ENCODE results near the gene POLR3A.
"Not testable (repeated sequence)": the region's sequence is repeated elsewhere in the genome, so short reads cannot be mapped to it uniquely, and the experiment has no call there.

Gene POLR3A

DNA sequence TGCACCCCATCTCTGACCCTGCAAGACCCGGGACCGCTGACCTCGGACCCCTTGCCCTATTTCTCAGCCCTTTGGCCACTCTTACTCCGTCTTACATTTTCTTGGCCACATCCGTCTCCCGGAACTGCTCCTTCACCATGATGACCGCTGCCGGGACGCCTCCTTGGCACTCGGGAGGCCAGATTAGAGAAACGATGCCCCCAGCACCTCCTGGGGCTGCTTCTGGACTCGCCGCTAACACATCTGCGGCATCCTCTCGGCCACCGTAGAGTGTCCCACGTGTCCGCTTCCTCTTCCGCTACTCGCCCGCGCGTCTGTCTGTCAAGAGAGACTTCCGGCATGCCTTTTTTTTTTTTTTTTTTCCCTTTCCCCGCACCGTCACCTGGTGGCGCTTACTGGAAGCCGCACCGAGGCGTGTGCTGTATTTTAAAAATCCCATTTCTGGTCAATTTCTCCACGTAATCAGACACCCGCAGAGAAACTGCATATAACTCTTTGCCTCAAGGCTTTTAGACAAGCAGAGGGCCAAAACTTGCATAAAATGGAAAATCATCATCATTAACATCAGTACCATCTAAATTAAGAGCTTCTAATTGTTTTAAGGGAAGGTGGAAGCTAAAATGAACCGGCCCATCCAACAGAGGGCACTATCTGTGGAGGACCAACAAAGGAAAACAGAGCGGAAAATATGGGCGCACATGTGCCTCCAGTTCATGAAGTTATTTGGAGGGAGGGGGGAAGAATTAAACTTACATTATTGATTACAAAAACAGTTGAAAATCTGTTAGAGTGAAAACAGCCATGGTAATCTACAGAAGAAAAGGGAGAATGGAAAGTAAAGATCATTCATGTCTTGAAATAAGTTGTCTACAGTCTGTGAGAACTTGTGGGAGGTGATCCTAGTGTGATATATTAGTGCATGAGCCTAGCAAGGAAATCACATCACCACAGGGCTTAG is at the start of gene POLR3A:
POLR3A (minus strand) TSS at position 247 of the 958 bp plus-strand sequence; CDS start at position 139, 108 bp downstream.
- peak; percentile 87 to 89 for DNase-seq (ENCODE audit: low read depth in 2 of 2)

DNA sequence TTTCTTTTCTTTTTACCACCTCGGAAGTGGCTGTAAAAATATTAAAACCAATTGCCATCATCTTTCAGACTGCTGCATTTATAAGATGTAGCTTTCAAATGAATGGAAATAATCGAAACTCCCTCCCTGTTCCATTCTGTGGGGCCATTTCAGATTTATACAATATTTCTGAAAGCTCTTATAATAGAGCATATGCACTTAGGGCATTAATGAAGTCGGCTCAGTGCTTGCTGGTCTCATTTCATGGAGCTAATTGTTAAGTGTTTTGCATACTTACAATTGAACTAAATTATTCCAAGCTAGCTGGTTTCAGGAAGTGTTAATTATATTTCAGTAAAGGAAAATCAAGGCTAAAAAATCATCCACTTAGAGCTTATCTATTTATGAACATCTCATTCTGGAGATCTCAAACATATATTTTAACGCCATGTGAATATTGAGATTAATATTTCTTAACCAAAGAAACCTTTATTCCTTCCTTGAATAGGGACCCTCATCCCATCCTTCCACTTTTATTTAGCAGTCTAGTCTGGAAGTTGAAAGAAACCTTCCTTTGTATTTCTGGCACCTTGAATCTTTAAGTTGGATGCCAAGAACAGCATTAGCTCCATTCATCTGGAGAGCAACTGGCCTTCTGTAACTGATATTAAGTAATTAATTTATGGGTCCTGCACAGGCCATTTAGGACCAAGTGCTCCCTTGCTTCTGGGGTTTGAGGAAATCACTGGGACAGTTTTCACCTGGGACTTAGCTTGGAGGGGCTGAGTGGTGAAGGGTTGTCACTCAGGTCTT is 49.4 kb upstream of the POLR3A start:
- DNase-seq (ENCODE audit: low read depth in 2 of 2), result no peak

DNA sequence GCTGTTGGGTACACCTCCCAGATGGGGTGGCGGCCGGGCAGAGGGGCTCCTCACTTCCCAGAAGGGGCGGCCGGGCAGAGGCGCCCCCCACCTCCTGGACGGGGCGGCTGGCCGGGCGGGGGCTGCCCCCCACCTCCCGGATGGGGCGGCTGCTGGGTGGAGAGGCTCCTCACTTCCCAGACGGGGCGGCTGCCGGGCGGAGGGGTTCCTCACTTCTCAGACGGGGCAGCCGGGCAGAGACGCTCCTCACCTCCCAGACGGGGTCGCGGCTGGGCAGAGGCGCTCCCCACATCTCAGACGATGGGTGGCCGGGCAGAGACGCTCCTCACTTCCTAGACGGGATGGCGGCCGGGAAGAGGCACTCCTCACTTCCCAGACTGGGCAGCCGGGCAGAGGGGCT is 46.5 kb upstream of the POLR3A start:
- not testable (repeated sequence) for DNase-seq (ENCODE audit: low read depth in 2 of 2)

DNA sequence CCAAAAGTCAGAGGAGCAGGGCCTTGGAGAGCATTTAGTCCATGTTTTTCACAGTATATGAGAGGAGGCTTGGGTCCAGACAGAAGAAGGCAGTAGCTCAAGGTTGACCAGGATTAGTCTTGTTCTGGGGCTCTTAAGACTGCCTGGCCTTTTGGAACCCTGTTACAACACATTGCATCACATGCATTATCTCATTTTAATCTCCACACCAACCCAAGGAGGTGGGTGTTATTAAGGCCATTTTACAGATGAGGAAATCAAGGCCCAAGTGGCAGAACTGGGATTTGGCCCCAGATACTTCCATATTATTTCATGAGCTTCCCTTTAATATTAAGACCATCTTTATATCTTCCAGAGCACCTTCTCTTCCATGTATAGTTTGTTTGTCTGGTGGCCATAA is 43.2 kb upstream of the POLR3A start:
- no peak for DNase-seq (ENCODE audit: low read depth in 2 of 2)

DNA sequence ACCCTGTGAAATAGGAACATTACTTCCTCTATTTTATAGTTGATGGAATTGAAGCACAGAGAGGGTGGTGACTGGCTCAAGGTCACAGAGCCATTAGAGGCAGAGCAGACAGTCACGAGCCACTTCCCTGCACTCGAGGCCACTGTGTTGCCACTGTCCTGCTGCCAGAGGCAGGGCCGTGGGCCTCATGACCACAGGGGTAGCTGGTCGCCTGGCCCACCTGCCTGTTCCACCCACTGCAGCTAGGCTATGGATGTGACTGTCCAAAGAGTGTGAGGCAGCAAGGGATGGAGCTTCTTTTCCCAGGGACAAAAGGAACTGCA is 42.5 kb upstream of the POLR3A start:
- no peak for DNase-seq (ENCODE audit: low read depth in 2 of 2)

DNA sequence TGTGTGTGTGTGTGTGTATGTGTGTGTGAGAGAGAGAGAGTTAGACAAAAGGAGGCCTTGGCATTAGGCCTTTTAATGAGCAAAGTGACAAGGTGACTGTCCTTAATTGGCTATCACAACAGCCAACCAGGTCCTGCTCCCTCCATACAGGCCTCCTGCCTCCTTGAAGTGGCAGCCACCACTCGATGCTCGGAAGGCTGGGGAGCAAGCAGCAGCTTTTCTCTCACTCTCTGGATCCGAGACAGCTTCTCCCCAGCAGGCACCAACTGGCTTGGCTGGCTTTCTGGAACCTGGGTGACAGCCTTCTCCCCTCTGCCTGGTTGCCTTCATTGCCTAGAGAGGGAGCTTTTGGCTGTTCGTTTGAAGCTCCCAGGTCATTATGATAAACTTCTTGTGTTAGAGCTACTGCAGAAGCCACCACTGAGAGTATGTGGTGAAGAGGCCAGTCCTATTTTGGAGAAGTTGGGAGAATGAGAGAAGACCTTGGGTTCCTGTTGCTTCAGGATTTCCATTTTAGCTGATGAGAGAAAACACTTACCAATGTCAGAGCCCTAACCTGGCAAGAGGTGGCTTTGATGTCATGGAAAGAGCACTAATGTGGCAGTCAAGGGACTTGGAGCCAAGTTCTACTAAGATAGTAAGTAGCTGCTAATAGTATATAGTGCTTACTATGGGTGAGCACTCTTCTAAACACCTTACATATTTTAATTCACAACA is 42.0 kb upstream of the POLR3A start:
- no peak for DNase-seq (ENCODE audit: low read depth in 2 of 2)

DNA sequence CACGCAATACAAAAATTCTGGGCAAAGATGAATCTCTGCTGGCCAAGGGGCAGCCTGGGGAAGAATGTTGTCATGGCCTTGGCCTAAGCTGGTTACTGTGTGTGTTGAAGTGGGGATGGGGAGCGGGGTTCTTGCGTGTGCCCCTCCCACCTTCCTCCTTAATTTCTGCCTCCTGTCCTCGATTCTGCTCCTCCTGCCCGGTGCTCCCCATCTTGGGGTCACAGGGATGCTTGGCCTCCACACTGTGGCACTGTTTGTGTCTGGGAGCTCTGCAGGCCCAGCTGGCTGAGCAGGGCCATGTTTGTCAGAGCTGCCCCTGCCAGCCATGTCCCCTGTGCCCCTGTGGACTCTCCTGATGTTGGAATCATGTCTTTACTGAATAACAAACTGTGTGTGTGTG is 41.4 kb upstream of the POLR3A start:
- no peak for DNase-seq (ENCODE audit: low read depth in 2 of 2)

DNA sequence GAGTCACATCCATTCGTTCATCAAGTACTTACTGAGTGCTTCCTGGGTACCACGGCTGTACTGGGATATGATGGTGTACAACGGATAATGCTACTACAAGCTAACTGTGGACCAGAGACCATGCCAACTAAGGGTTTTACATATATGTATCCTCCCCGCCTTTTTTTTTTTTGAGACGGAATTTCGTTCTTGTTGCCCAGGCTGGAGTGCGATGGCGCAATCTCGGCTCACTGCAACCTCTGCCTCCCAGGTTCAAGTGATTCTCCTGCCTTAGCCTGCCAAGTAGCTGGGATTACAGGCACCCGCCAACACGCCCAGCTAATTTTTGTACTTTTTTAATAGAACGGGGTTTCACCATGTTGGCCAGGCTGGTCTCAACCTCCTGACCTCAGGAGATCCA is 40.7 kb upstream of the POLR3A start:
- not testable (repeated sequence) for DNase-seq (ENCODE audit: low read depth in 2 of 2)

DNA sequence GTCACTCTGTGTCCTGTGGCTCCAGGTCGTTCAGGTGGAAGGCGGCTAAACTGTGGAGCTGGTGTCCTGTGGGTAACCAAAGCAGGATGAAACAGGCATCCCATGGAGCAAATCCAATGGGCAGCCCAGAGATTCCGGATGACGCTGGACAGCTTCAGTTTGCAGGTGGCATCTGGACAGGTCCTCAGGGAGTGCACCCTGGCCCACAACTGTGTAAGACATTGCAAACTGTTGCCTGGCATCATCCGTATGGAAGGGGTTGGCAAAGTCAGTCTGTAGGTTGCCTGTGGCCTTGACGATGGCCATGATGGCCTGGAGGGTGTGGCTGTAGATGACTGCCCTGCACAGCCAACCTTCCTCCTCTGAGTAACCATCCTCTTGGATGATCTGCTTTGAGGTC is 39.8 kb upstream of the POLR3A start:
- DNase-seq (ENCODE audit: low read depth in 2 of 2), result no peak

DNA sequence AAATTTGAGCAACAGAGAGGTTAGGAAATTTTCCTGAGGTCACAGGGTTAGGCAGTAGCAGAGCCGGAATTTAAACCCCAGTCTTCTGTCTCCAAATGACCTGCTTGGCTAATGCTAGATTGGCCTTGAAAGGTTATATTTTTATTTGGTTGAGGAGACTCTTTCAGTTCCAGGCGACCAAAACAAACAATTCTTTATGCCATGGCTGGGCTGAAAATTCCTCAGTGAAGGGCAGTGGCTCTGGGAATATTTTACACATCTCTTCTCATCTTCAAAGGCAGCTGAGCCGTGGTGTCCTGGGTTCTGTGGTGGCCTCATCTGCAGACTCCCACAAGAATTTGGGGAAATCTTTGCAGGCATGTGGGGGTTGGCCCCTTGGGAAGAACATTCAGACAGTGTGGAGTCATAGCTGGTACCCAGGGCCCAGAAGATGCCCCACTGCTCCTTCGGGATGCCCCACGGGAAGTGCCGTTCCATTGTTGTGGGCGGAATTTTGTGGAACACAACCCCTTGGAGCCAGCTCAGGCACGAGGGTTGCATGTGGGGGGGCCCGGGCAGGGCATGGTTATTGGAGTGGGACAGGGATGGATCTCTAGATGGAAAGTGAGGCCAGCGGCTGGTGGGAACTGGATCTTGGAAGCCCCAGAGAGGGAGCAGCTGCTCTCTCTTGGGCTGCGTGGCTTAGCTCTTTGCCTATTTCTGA is 37.6 kb upstream of the POLR3A start:
- no peak for DNase-seq (ENCODE audit: low read depth in 2 of 2)

DNA sequence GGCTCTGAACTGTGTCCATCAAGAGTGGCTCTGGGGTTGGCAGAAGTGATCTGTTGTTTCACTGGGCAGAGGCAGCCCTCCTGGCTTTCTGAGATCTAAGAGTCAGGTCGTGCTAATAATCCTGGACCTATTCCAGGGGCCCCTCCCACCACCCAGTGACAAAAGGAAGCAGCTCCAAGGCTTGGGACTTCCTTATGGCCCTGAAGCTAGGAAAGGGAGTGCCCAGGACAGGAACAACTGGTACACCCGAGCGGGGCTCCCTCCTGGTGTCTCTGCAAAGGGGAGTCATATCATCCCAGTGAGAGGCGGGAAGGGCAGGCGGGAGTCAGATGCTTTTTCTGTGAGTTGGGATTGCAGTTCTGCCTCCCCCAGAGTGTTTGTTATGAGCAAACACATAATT is 36.7 kb upstream of the POLR3A start:
- DNase-seq (ENCODE audit: low read depth in 2 of 2), result no peak

DNA sequence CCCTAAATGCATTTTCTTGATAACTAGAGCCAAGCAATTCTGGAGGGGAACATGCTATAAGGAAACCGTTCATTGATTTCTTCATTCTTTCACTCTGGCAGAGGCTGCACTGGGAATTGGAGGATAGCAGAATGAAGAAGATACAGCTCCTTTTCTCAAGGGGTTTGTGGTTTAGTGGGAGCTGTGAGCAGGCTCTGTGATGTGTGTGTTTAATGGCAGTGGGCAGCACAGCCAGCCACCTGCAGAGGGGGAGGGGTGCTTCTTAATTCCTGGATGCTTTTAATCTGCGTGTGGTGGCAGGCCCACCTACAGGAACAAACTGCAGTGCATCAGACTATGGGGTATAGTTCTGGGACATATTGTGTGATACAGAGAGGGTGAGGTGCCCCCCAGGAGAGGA is 36.3 kb upstream of the POLR3A start:
- no peak for DNase-seq (ENCODE audit: low read depth in 2 of 2)

DNA sequence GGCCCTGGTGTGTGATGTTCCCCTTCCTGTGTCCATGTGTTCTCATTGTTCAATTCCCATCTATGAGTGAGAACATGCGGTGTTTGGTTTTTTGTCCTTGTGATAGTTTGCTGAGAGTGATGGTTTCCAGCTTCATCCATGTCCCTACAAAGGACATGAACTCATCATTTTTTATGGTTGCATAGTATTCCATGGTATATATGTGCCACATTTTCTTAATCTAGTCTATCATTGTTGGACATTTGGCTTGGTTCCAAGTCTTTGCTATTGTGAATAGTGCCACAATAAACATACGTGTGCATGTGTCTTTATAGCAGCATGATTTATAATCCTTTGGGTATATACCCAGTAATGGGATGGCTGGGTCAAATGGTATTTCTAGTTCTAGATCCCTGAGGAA is 35.6 kb upstream of the POLR3A start:
- not testable (repeated sequence) for DNase-seq (ENCODE audit: low read depth in 2 of 2)

DNA sequence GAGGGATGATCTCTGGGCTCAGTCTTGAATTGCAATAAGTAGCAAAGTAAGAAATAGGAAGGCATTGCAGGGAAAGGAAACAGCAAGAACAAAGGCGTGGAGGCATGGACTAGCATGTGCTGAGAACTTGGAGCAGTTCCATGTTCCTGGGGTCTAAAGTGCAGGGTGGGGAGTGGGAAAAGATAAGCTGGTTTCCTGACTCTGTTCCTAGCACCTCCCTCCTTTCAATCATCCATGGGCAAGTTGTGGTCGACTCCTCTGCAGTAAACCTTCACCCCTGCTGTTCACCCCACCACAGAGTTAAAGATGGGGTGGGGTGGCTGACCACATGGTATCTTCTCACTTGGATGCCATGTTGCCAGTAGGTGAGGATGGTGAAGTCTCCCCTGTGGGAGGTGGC is 33.9 kb upstream of the POLR3A start:
- DNase-seq (ENCODE audit: low read depth in 2 of 2), result no peak

DNA sequence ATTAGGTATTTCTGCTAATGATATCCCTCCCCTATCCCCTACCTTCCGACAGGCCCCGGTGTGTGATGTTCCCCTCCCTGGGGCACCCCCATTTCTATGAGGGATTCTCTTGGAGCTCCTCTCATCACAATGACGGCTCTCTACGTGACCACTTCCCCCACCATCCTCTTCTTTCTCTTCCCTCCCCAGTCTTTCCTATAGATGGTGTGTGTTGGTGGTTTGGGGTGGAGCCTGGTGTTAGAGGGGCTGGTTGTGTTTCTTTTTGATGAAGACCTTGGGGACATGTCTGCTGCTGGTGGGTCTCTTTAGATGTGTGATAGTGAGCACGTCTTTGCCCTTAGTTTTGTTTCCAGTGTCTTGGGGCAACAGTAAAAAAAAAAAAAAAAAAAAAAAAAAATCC is 33.0 kb upstream of the POLR3A start:
- no peak for DNase-seq (ENCODE audit: low read depth in 2 of 2)

DNA sequence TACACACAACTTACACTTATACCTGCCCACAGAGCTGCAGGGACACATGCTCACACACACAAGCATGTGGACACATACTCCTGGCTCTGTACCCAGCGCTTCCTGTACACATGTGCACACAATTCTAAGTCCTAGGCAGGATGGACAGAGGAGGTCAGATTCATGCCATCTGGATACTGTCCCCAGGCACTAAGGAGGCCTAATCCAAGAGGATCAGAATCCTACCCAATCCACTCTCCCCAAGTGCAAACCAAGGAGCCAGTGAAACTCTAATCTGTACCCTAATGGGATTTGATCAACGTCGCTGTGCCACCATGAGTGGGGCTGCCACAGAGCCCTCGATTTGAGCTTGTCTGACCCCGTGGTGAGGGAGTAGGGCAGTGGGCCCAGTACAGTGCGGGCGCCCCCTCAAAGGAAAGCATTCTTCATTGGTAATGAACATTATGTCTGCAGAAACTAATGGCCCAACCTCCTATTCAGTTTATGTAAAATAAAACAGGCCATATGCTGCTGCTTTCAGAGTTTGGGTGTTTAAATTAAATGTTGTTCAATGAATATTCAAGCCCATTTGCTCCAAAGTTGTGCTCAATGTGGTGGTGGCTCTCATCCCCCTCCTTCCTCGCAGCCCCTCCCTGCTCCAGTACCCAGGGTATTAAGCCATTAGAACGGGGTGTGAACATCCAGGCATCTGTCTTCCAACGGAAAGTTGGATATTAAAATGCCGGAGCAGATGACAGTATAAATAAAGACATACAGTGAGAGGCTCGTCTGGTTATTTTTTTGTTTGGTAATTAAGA is 30.8 kb upstream of the POLR3A start:
- no peak for DNase-seq (ENCODE audit: low read depth in 2 of 2)

DNA sequence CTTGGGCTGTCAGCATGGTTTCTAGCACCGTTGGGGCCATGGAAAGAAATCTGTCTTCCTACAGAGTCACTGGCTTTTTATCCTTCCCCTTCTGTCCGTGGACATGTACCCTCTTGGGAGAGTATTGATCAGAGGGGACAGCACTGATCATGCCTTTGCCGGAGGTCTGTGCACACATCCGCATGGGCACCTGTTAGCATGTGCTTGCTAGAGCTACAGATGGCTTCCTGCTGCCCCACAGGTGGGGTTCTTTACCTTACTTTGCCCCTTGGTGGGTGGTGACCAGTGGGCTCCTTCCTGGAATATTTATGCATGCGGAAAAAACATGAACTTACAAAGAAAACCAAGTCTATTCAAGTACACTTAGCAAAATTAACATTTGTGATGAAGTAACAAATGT is 29.2 kb upstream of the POLR3A start:
- no peak for DNase-seq (ENCODE audit: low read depth in 2 of 2)

DNA sequence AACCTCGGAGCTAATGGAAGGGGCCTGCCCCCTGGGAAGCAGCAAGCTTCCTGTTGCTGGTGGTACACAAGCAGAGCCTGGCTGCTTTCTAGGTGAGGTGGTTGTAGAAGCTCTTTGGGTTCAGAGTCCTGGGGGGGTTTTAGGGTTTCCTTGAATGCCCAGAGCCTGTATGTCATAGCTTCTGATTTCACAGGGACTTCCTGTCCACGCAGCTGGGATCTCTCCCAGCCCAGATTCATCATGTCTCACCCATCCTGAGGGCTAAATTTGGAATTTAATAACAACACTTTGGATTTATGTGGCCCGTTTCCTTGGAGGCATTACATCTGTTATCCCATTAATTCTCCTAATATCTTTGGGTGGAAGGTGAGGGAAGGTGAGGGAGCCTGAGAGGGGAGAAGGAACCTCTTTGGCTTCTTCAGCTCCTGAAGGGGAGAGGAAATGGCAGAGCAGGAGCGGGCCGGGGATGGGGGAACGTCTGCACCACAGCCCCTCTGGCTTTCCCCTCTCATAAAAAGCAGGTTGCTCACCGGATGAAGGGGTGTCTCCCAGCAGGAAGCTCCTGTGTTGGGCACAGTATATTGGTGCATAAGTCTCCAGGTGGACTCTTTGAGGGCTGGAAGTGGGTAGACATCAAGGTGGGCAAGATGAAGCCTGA is 24.0 kb upstream of the POLR3A start:
- DNase-seq (ENCODE audit: low read depth in 2 of 2), result no peak

DNA sequence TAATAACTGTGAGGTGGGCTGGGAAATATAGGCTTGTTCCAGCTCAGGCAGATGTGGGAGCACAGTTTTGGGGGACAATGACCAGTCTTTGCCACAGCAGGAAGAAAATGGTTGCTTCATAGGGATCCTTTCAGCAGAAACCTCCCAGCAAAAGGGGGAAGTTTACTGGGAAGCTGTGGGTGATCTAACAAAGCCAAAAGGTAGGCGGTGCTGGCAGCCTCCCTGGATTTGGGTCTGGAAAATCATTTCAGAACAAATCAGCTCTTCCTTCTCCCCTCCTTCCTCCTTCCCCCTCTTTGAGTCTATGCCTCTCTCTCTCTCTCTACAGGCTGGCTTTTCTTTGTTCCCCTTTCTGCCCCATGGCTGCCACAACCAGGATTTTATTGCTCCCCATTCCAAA is 20.5 kb upstream of the POLR3A start:
- DNase-seq (ENCODE audit: low read depth in 2 of 2), result no peak

DNA sequence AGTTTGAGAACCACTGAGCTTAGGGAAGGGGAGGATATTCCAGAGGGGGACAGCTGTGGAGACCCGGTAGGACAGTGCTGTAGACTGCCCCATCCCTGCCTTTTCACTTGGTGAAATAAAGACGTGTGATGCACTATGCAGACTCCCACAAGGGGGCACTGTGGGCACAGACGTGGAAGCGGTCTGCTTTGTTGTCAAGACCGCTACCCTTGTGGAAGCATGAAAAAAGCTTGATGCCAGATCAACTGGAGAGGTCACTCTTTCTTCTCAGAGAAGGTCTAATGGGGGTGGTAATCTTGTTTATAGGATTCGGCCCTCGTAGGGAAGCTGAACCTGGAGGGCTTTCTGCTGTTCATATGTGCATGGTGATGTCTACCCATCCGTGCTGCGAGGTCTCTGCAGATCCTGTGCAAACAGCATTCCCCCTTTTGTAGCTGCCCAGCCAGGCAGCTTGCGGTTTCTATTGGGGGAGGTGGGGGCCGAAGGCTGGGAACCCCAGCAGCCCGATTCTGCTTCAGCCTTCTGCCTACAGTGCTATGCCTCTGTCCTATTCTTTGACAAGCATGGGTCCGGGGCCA is 18.1 kb upstream of the POLR3A start:
- DNase-seq (ENCODE audit: low read depth in 2 of 2), result peak; percentile 52 to 75
